Measurements from ENCODE around the gene LRRC14B.

LRRC14B gene

DNA sequence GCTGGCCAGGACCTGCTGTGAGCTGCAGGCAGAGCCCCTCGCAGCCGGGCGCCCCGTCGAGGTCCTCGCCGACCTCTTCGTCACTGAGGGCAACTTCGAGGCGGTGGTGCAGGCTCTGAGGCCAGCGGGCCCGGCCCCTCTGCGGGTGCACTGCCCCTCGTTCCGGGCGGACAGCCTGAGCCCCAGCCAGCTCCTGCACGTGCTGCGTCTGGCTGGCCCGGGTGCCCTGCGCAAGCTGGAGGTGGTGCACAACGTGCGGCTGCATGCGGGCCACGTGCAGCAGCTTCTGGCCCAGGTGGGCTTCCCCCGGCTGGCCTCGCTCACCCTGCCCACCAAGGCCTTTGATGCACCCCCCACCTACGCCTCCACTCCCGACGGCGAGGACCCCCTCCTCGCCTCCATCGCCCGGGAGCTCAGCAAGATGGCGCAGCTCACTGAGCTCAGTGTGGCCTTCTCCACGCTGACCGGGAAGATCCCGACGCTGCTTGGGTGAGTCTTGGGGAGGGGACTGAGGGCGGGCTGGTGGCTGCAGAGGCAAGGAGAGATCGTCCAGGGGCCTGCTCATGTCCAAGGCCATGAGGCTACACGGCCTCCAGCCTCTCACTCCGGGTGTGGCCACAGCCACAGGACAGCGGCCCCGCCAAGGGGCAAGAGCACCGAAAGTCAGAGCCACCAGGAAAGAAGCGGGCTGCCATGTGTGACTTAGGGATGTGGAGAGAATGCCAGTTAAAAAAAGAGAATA, 825 bp downstream of the LRRC14B start (continued):
- TF ChIP-seq SP3 (tag by site-specific recombination; IDR thresholded peaks at IDR 0.05): no peak

DNA sequence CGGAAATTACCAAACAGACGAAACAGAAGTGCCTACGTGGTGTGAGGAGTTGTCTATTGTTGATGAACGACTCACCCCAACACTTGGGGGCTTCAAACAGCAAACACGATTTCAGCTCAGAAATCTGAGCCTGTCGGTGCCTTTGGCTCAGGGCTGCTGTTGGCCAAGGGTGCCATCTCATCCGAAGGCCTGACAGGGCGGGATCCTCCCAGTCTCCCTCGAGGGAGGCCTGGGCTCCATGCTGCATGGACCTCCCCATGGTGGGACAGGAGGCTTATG, 1.3 kb downstream of the LRRC14B start:
- H3K27ac ChIP-seq (ENCODE audit: extremely low read depth, low read depth, low read length): no peak overlapping the region
- H3K4me3 ChIP-seq (ENCODE audit: low read depth, low read length): no peak overlapping the region
- CTCF ChIA-PET: interaction anchor here (0.6 kb wide), 1 partner anchor 233 kb away, joined by 3 read pairs; no protein-coding TSS in a partner anchor
- TF ChIP-seq ZSCAN23 (tag by site-specific recombination; IDR thresholded peaks at IDR 0.05) (no peak), ZNF837 (tag by site-specific recombination; IDR thresholded peaks at IDR 0.05) (no peak), ZNF777 (tag by site-specific recombination; IDR thresholded peaks at IDR 0.05; ENCODE audit: borderline replicate concordance) (no peak), ZNF558 (tag by site-specific recombination; IDR thresholded peaks at IDR 0.05) (no peak), ZBTB21 (tag by site-specific recombination; IDR thresholded peaks at IDR 0.05) (no peak), ZNF645 (tag by site-specific recombination; IDR thresholded peaks at IDR 0.05) (no peak), ZNF214 (tag by site-specific recombination; IDR thresholded peaks at IDR 0.05; ENCODE audit: borderline replicate concordance) (no peak), ZNF677 (tag by site-specific recombination; IDR thresholded peaks at IDR 0.05) (no peak), ZNF354C (tag by site-specific recombination; IDR thresholded peaks at IDR 0.05; ENCODE audit: borderline replicate concordance, low read depth) (no peak), SETDB1 (IDR thresholded peaks at IDR 0.05; ENCODE audit: insufficient read length, low read length) (no peak), MZF1 (tag by site-specific recombination; IDR thresholded peaks at IDR 0.05; ENCODE audit: borderline replicate concordance) (no peak)
- TF ChIP-seq, protein P1, sequence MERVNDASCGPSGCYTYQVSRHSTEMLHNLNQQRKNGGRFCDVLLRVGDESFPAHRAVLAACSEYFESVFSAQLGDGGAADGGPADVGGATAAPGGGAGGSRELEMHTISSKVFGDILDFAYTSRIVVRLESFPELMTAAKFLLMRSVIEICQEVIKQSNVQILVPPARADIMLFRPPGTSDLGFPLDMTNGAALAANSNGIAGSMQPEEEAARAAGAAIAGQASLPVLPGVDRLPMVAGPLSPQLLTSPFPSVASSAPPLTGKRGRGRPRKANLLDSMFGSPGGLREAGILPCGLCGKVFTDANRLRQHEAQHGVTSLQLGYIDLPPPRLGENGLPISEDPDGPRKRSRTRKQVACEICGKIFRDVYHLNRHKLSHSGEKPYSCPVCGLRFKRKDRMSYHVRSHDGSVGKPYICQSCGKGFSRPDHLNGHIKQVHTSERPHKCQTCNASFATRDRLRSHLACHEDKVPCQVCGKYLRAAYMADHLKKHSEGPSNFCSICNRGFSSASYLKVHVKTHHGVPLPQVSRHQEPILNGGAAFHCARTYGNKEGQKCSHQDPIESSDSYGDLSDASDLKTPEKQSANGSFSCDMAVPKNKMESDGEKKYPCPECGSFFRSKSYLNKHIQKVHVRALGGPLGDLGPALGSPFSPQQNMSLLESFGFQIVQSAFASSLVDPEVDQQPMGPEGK (tag by site-specific recombination; IDR thresholded peaks at IDR 0.05): no peak
- H3K36me3 ChIP-seq (ENCODE audit: control insufficient read depth in 2 of 2, insufficient read depth in 1 of 2, low read length in 2 of 2): no peaks in the 10 kb centered on the region
- POLR2A ChIA-PET: no interaction called here
- H3K9me3 ChIP-seq (ENCODE audit: control insufficient read depth, insufficient read depth, low read depth, low read length): no peaks in the 10 kb centered on the region
- peaks cover 4% of the 10 kb centered on the region for H3K4me1 ChIP-seq (ENCODE audit: control insufficient read depth, insufficient read depth, low read length)

DNA sequence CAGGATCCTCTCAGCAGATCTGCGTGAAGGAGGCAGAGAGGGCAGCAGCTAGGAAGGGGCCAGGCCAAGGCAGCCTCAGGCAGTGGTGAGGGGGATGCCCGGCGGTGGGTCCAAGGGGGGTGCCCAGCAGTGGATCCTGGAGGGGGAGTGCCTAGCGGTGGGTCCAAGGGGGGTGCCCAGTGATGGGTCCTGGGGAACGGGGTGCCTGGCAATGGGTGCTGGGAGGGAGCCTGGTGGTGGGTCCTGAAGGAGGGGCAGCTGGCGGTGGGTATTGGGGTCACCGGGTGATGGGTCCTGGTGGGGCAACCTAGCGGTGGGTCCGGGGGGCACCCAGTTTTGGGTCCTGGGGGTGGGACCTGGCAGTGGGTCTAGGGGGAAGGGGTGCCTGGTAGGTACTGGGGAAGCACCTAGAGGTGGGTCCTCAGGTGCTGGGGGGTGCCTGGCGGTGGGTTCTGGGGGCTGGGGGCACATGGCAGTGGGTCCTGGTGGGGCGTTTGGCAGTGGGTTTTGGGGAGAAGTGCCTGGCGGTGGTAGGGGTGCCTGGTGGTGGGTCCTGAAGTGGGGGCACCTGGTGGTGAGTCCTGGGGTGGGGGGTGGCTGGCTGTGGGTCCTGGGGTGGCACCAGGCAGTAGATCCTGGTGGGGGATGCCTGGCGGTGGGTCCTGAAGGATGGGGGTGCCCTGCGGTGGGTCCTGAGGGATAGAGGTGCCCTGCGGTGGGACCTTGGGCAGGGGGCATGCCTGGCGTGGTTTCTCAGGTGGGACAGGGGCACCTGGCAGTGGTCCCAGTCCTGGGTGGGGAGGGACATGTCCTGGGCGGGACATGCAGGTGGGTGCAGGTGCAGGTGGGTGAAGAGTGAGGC, 1.9 kb downstream of the LRRC14B start:
- TF ChIP-seq GLIS2 (tag by site-specific recombination; IDR thresholded peaks at IDR 0.05) (peak; percentile 42; the same call in 1 of the 2 replicates), HIC1 (tag by site-specific recombination; IDR thresholded peaks at IDR 0.05) (0 out of 2 replicates have a peak, but pooled peaks have one; percentile 34), ZNF416 (tag by site-specific recombination; IDR thresholded peaks at IDR 0.05) (no peak), SP2 (tag by site-specific recombination; IDR thresholded peaks at IDR 0.05) (no peak)
- TF ChIP-seq, protein P1 (tag by site-specific recombination; IDR thresholded peaks at IDR 0.05): 0 out of 2 replicates have a peak, but pooled peaks have one; percentile 22
- Histone ChIP-seq H3K4me1 (ENCODE audit: control insufficient read depth, insufficient read depth, low read length) (peaks cover 3% of the 10 kb centered on the region), H3K27ac (ENCODE audit: extremely low read depth, low read depth, low read length) (no peak overlapping the region), H3K9me3 (ENCODE audit: control insufficient read depth, insufficient read depth, low read depth, low read length) (no peaks in the 10 kb centered on the region), H3K4me3 (ENCODE audit: low read depth, low read length) (no peak overlapping the region), H3K36me3 (ENCODE audit: control insufficient read depth in 2 of 2, insufficient read depth in 1 of 2, low read length in 2 of 2) (no peaks in the 10 kb centered on the region)
- ChIA-PET CTCF (interaction anchor here (0.6 kb wide), 1 partner anchor 233 kb away, joined by 3 read pairs; no protein-coding TSS in a partner anchor), POLR2A (no interaction called here)
